K562 (cell line): ENCODE data around the gene ATM. TPM values are rescaled to one million over a fixed set of nuclear protein-coding genes. Genes with fewer than 3 reads are reported as not detected.

Experiments
- ATF4 ChIP-seq: fragments of 450-650 bp; formaldehyde crosslinking; IDR thresholded peaks from 2 replicates; pipeline ENCODE4 v1.4.0; 2022; ENCODE audit warnings: mild to moderate bottlenecking, moderate library complexity
- C11orf30 ChIP-seq: fragments of 450-650 bp; IDR thresholded peaks from 2 replicates; pipeline ENCODE4 v1.6.1; 2016; ENCODE audit warnings: low read depth, mild to moderate bottlenecking
- CTBP1 ChIP-seq: fragments of 450-650 bp; IDR thresholded peaks from 2 replicates; pipeline ENCODE4 v1.6.1; 2016; ENCODE audit warnings: borderline replicate concordance
- DPF2 ChIP-seq: fragments of 450-650 bp; IDR thresholded peaks from 2 replicates; pipeline ENCODE4 v1.6.1; 2016
- EHMT2 ChIP-seq: fragments of 450-650 bp; IDR thresholded peaks from 2 replicates; pipeline ENCODE4 v1.6.1; 2018; ENCODE audit warnings: antibody characterized with exemption
- EP400 ChIP-seq: fragments of 450-650 bp; IDR thresholded peaks from 2 replicates; pipeline ENCODE4 v1.6.1; 2017; ENCODE audit warnings: antibody characterized with exemption, mild to moderate bottlenecking, moderate library complexity
- ETS2 ChIP-seq: IDR thresholded peaks from 2 replicates; pipeline ENCODE4 v1.6.1; 2016; ENCODE audit warnings: borderline replicate concordance, missing genetic modification characterization, mild to moderate bottlenecking, moderate library complexity, missing compliant biosample characterization; ENCODE audit not compliant: poor library complexity, severe bottlenecking
- FOXM1 ChIP-seq, 2 experiments: fragments of 450-650 bp in 1 of 2; sonication (generic) in 1 of 2; formaldehyde crosslinking in 1 of 2; IDR thresholded peaks; 2 replicates each; pipeline versions ENCODE4 v1.6.1 to v1.9.0; 2017 to 2022; ENCODE audit warnings: low read depth in 2 of 2, mild to moderate bottlenecking in 2 of 2, missing genetic modification reagents in 1 of 2, moderate library complexity in 1 of 2
- HDAC3 ChIP-seq: fragments of 450-650 bp; IDR thresholded peaks from 2 replicates; pipeline ENCODE4 v1.6.1; 2018; ENCODE audit warnings: borderline replicate concordance, mild to moderate bottlenecking, moderate library complexity; ENCODE audit not compliant: partially characterized antibody
- JUND ChIP-seq, 2 experiments: IDR thresholded peaks; 2 replicates in 1 of 2; 3 replicates in 1 of 2; pipeline ENCODE4 v1.6.1; 2011; ENCODE audit warnings: borderline replicate concordance in 2 of 2, low read depth in 2 of 2, low read length in 2 of 2, improper control_type of control experiment in 1 of 2, missing biosample characterization in 1 of 2, missing genetic modification characterization in 1 of 2, missing genetic modification reagents in 1 of 2
- KAT2B ChIP-seq: IDR thresholded peaks from one replicate; pipeline ENCODE4 v1.6.1; 2012; ENCODE audit warnings: low read depth, mild to moderate bottlenecking, control low read depth, inconsistent platforms, low read length, moderate library complexity
- MCM2 ChIP-seq: fragments of 450-650 bp; IDR thresholded peaks from 2 replicates; pipeline ENCODE4 v1.6.1; 2017; ENCODE audit warnings: low read depth, mild to moderate bottlenecking
- MEIS2 ChIP-seq: fragments of 450-650 bp; IDR thresholded peaks from 2 replicates; pipeline ENCODE4 v1.6.1; 2014; ENCODE audit warnings: mild to moderate bottlenecking; ENCODE audit not compliant: partially characterized antibody
- NFE2L1 ChIP-seq: fragments of 450-650 bp; IDR thresholded peaks from 2 replicates; pipeline ENCODE4 v1.6.1; 2016; ENCODE audit warnings: missing genetic modification characterization, low read depth, mild to moderate bottlenecking, missing compliant biosample characterization, moderate library complexity, borderline replicate concordance
- RB1 ChIP-seq: fragments of 450-650 bp; IDR thresholded peaks from 2 replicates; pipeline ENCODE4 v1.6.1; 2017; ENCODE audit warnings: low read depth, mild to moderate bottlenecking
- RCOR1 ChIP-seq, 2 experiments: IDR thresholded peaks; 2 replicates each; pipeline ENCODE4 v1.6.1; 2012; ENCODE audit warnings: low read depth in 2 of 2, low read length in 2 of 2, borderline replicate concordance in 1 of 2, improper control_type of control experiment in 1 of 2
- RNF2 ChIP-seq: sonication (generic); IDR thresholded peaks from 2 replicates; pipeline ENCODE4 v1.6.1; 2016
- RUNX1 ChIP-seq: sonication (generic); IDR thresholded peaks from 2 replicates; pipeline ENCODE4 v1.6.1; 2016; ENCODE audit warnings: antibody characterized with exemption, low read depth
- SIX5 ChIP-seq, 2 experiments: IDR thresholded peaks; 2 replicates each; pipeline ENCODE4 v1.6.1; 2011; ENCODE audit warnings: low read length in 2 of 2, borderline replicate concordance in 1 of 2, low read depth in 1 of 2, mild to moderate bottlenecking in 1 of 2, moderate library complexity in 1 of 2; ENCODE audit not compliant: insufficient read depth in 1 of 2
- TBL1XR1 ChIP-seq, 2 experiments: IDR thresholded peaks; 2 replicates each; pipeline ENCODE4 v1.6.1; 2012; ENCODE audit warnings: improper control_type of control experiment in 2 of 2, low read length in 2 of 2, mild to moderate bottlenecking in 1 of 2
- TCF15 ChIP-seq: fragments of 250-450 bp; sonication (Bioruptor Pico); IDR thresholded peaks from 2 replicates; pipeline ENCODE4 v1.8.0; 2022; ENCODE audit warnings: moderate library complexity, mild to moderate bottlenecking, inconsistent platforms
- TOE1 ChIP-seq, 2 experiments: fragments of 450-650 bp in 1 of 2; sonication (generic) in 1 of 2; formaldehyde crosslinking in 1 of 2; IDR thresholded peaks; 2 replicates each; pipeline versions ENCODE4 v1.7.1 to v1.8.0; 2016 to 2022; ENCODE audit warnings: borderline replicate concordance in 2 of 2, mild to moderate bottlenecking in 2 of 2, antibody characterized with exemption in 1 of 2, inconsistent platforms in 1 of 2, low read depth in 1 of 2, missing genetic modification reagents in 1 of 2, moderate library complexity in 1 of 2
- ZBTB9 ChIP-seq: fragments of 450-650 bp; formaldehyde crosslinking; IDR thresholded peaks from 2 replicates; pipeline ENCODE4 v1.4.0; 2020; ENCODE audit warnings: mild to moderate bottlenecking, moderate library complexity
- ZNF24 ChIP-seq: fragments of 450-650 bp; IDR thresholded peaks from 2 replicates; pipeline ENCODE4 v1.6.1; 2016
- ZNF316 ChIP-seq: fragments of 450-650 bp; IDR thresholded peaks from 2 replicates; pipeline ENCODE4 v1.6.1; 2016
- polyA plus RNA-seq, 8 experiments: library from polyadenylated mRNA; depleted of rRNA in 4 of 8; stranded (reverse) in 5 of 8; unstranded in 3 of 8; fragments of >200 nt; fragmentation: Nextera tagmentation in 2 of 8; fragmentation: Illumina TruSeq in 1 of 8; extraction: Ambion mirVana in 2 of 8; extraction: Trizol in 1 of 8; gene quantifications; 2 replicates each; pipeline versions ENCODE4 v1.2.1 to v1.2.3, GENCODE V29; 2011 to 2014; ENCODE audit warnings: inconsistent platforms in 1 of 8, missing spikeins in 1 of 8
- total RNA-seq, 7 experiments: library from RNA; depleted of rRNA in 6 of 7; stranded (reverse); fragments of >200 nt in 6 of 7; fragmentation: Illumina TruSeq in 2 of 7; extraction: Trizol in 2 of 7; gene quantifications; 2 replicates each; pipeline versions ENCODE4 v1.2.1 to v1.2.3, GENCODE V29; 2011 to 2021; ENCODE audit warnings: low replicate concordance in 1 of 7

Gene ATM
- total and polyA plus RNA-seq, 9 of the 15 experiments (the other 6 are each of a cell fraction or from before 2014, with no cell fraction given), result 8.3 to 46.8 (median 26.2) TPM

- TF ChIP-seq RB1, result no peak
- TF ChIP-seq C11orf30, result peak; percentile 98
- peak; percentile 85 for TF ChIP-seq DPF2
- peak; percentile 85 for TF ChIP-seq NFE2L1 (tag)
- no peak for TF ChIP-seq RUNX1
- TF ChIP-seq RNF2, result 0 out of 2 replicates have a peak, but pooled peaks have one; percentile 17
- no peak for TF ChIP-seq ETS2 (tag)
- peak; percentile 47; the same call in 1 of the 2 replicates for TF ChIP-seq TOE1 (IDR thresholded peaks at IDR 0.05; ENCODE audit: borderline replicate concordance)
- no peak for TF ChIP-seq TOE1 (CRISPR knock-in tag; IDR thresholded peaks at IDR 0.05; ENCODE audit: borderline replicate concordance, low read depth)
- TF ChIP-seq HDAC3, result peak; percentile 34
- peak; percentile 23; the same call in 1 of the 2 replicates for TF ChIP-seq FOXM1 (IDR thresholded peaks at IDR 0.05; ENCODE audit: low read depth)
- no peak for TF ChIP-seq FOXM1 (CRISPR knock-in tag; IDR thresholded peaks at IDR 0.05; ENCODE audit: low read depth)
- peak; percentile 32 for TF ChIP-seq MEIS2
- no peak for TF ChIP-seq MCM2
- TF ChIP-seq EHMT2, result peak; percentile 84
- TF ChIP-seq TBL1XR1 (IDR thresholded peaks at IDR 0.05; ENCODE audit: low read length in 2 of 2), result 0 out of 4 replicates have a peak, but pooled peaks of 1 of the 2 experiments have one; percentile 49
- no peak for TF ChIP-seq TCF15 (CRISPR knock-in tag)
- peak; percentile 84 for TF ChIP-seq ZNF24
- peak; percentile 40 for TF ChIP-seq EP400
- no peak for TF ChIP-seq ZBTB9 (CRISPR knock-in tag)
- peak; percentile 68; the same call in 1 of the 2 replicates for TF ChIP-seq CTBP1
- TF ChIP-seq ZNF316, result peak; percentile 99
- peak in 1 of 2 experiments; percentile 65; a peak in 1 of 4 replicates for TF ChIP-seq RCOR1 (IDR thresholded peaks at IDR 0.05; ENCODE audit: borderline replicate concordance in 1 of 2, low read depth in 2 of 2, low read length in 2 of 2)
- no peak for TF ChIP-seq ATF4
- no peak for TF ChIP-seq SIX5 (IDR thresholded peaks at IDR 0.05; ENCODE audit: borderline replicate concordance in 1 of 2, insufficient read depth in 1 of 2, low read depth in 1 of 2, low read length in 2 of 2)
- TF ChIP-seq JUND (IDR thresholded peaks at IDR 0.05; ENCODE audit: borderline replicate concordance, low read depth, low read length), result 0 out of 2 replicates have a peak, but pooled peaks have one; percentile 53
- 0 out of 3 replicates have a peak, but pooled peaks have one; percentile 47 for TF ChIP-seq JUND (tag; IDR thresholded peaks at IDR 0.05; ENCODE audit: borderline replicate concordance, low read depth, low read length)
- no peak for TF ChIP-seq KAT2B
Measured at GRCh38 chr11:108199446-108200321, 23.2 kb upstream of the ATM start (continued).
